Thyroid gland (tissue), 4 donors: ENCODE results near the gene HILPDA. TPM values are rescaled to one million over a fixed set of nuclear protein-coding genes. Genes with fewer than 3 reads are reported as not detected.

Experiments used
- DNase-seq, 2 donors: peaks; one replicate each; pipeline ENCODE4 v3.0.0-alpha.2; 2019
- H3K27ac ChIP-seq, 3 donors: fragments of 200-600 bp; sonication (generic); 1 replicate in 2 of 3; 2 replicates in 1 of 3; pipeline ENCODE4 v1.5.1; 2016 to 2019; ENCODE audit warnings: mild to moderate bottlenecking in 1 of 3, moderate library complexity in 1 of 3
- H3K27me3 ChIP-seq: fragments of 200-600 bp; sonication (generic); one replicate; pipeline ENCODE4 v1.5.1; 2019
- H3K36me3 ChIP-seq, 2 donors: fragments of 200-600 bp; sonication (generic); one replicate each; pipeline ENCODE4 v1.5.1; 2016 to 2019
- H3K4me1 ChIP-seq, 2 donors: fragments of 200-600 bp; sonication (generic); one replicate each; pipeline ENCODE4 v1.5.1; 2017 to 2019
- H3K4me3 ChIP-seq, 3 donors: fragments of 200-600 bp; sonication (generic); replicated peaks in 1 of 3; 1 replicate in 2 of 3; 2 replicates in 1 of 3; pipeline ENCODE4 v1.5.1; 2016; ENCODE audit warnings: mild to moderate bottlenecking in 1 of 3
- H3K9me3 ChIP-seq: fragments of 200-600 bp; sonication (generic); one replicate; pipeline ENCODE4 v1.5.1; 2017
- POLR2A ChIP-seq, 2 donors: fragments of 450-650 bp; IDR thresholded peaks; one replicate each; pipeline ENCODE4 v1.6.1; 2017; ENCODE audit warnings: antibody characterized with exemption in 2 of 2, mild to moderate bottlenecking in 2 of 2, moderate library complexity in 1 of 2
- whole genome bisulfite sequencing, 2 donors: methylation state at CpG; one replicate each; pipeline ENCODE4 v1.1.5; 2017; 5-methylcytosine and 5-hydroxymethylcytosine counted together
- intact Hi-C: fragments of 100-400 bp; cut with DNase I; formaldehyde crosslinking; loops from one replicate; pipeline ENCODE4 v1.15.1; 2023
- total RNA-seq, 4 donors: library from RNA; depleted of rRNA; stranded (reverse); fragments of >200 nt; gene quantifications; one replicate each; pipeline ENCODE4 v1.2.3, GENCODE V29; 2016
- TF ChIP-seq, protein P1 (sequence below), 6 experiments: fragments of 200-600 bp in 3 of 6; fragments of 450-650 bp in 3 of 6; sonication (generic) in 3 of 6; IDR thresholded peaks; one replicate each; pipeline ENCODE4 v1.5.1; 2016 to 2019; ENCODE audit warnings: antibody characterized with exemption in 6 of 6, mild to moderate bottlenecking in 2 of 6, inconsistent platforms in 1 of 6, moderate library complexity in 1 of 6

The HILPDA gene
- total RNA-seq, 4 donors from 2014 or later: 5.4 to 21.2 (median 11.3) TPM

GRCh38 chr7:128408709-128409595 lies 46.7 kb upstream of the HILPDA start:
- intact Hi-C loops: no loop called here
- Histone ChIP-seq H3K27ac (peak overlapping the region; percentile 14 to 95 (median 66)), H3K9me3 (no peaks in the 10 kb centered on the region), H3K4me1 (peaks cover 17 to 30% of the 10 kb centered on the region in 2 donors), H3K27me3 (no peaks in the 10 kb centered on the region), H3K36me3 (no peaks in the 10 kb centered on the region), H3K4me3 (peak overlapping the region; percentile 26 to 47 (median 35))
- DNase-seq: no peak
- TF ChIP-seq, protein P1, sequence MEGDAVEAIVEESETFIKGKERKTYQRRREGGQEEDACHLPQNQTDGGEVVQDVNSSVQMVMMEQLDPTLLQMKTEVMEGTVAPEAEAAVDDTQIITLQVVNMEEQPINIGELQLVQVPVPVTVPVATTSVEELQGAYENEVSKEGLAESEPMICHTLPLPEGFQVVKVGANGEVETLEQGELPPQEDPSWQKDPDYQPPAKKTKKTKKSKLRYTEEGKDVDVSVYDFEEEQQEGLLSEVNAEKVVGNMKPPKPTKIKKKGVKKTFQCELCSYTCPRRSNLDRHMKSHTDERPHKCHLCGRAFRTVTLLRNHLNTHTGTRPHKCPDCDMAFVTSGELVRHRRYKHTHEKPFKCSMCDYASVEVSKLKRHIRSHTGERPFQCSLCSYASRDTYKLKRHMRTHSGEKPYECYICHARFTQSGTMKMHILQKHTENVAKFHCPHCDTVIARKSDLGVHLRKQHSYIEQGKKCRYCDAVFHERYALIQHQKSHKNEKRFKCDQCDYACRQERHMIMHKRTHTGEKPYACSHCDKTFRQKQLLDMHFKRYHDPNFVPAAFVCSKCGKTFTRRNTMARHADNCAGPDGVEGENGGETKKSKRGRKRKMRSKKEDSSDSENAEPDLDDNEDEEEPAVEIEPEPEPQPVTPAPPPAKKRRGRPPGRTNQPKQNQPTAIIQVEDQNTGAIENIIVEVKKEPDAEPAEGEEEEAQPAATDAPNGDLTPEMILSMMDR (IDR thresholded peaks at IDR 0.05): no peak
- no peak for TF ChIP-seq POLR2A (IDR thresholded peaks at IDR 0.05)
- 53% methylated on average over 16 to 25 of the region's 25 CpGs for WGBS, 2 donors

DNA sequence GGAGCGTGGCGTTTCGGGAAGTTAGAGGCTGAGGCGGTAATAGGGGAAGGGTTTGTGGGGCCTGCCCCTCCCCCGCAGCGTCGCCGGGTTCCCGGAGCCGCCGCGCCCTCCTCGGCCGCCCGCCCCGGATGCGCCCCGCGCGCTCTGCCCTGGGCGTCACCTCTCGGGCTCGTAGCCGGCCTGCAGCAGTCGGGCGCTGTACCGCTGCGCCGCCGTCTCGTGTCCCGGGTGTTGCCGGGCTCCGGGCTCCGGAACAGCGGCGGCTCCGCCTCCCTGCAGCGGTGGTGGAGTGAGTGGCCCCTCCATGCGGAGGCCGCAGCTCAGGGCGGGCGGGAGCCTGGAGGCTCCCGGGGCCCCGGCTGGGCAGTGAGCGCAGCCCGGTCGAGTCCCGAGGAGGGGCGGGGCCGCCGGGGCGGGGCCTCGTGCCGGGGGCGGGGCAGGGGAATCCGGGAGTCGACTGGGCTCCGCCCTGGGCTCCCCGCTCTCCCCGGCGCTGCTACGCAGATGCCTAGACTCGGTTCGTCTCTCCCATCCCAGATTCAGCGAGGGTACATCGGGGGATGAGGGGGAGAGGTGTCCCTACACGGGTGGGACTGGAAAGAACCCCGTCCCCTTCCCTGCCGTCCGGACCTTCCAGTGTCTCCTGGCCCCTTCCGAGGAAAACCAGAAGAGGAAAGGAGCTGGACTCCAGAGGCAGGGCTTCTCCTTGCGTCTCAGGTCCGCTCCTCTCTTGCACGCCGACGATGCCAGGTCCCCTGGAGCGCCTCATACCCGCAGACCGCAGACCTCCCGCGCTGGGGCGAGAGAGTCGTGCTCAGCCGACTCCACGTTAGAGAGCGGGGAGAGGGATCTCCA lies 45.9 kb upstream of the HILPDA start, which contains the start of gene IMPDH1:
Gene IMPDH1 (minus strand): TSS at position 387 of the 855 bp plus-strand sequence. CDS start 81 bp downstream, at position 306.
- intact Hi-C loops: no loop called here
- Histone ChIP-seq H3K27me3 (no peaks in the 10 kb centered on the region), H3K36me3 (no peaks in the 10 kb centered on the region), H3K27ac (peak within 1 kb of the TSS; percentile 14 to 95 (median 66)), H3K9me3 (no peaks in the 10 kb centered on the region), H3K4me3 (peak within 1 kb of the TSS; percentile 35 to 53 (median 47)), H3K4me1 (peaks cover 15 to 26% of the 10 kb centered on the region in 2 donors)
- peak; percentile 90 to 91 for DNase-seq
- TF ChIP-seq, protein P1 (IDR thresholded peaks at IDR 0.05): no peak
- peak in 1 of 2 donors; percentile 47 for TF ChIP-seq POLR2A (IDR thresholded peaks at IDR 0.05)
- 0 to 2% methylated on average over 9 to 37 of the region's 87 CpGs for WGBS, 2 donors

GRCh38 chr7:128410451-128410753 lies 45.3 kb upstream of the HILPDA start:
- intact Hi-C loops: no loop called here
- TF ChIP-seq, protein P1 (IDR thresholded peaks at IDR 0.05): no peak
- peak in 1 of 2 donors; percentile 28 for TF ChIP-seq POLR2A (IDR thresholded peaks at IDR 0.05)
- 1 to 2% methylated on average over 5 to 6 of the region's 6 CpGs for WGBS, 2 donors

DNA sequence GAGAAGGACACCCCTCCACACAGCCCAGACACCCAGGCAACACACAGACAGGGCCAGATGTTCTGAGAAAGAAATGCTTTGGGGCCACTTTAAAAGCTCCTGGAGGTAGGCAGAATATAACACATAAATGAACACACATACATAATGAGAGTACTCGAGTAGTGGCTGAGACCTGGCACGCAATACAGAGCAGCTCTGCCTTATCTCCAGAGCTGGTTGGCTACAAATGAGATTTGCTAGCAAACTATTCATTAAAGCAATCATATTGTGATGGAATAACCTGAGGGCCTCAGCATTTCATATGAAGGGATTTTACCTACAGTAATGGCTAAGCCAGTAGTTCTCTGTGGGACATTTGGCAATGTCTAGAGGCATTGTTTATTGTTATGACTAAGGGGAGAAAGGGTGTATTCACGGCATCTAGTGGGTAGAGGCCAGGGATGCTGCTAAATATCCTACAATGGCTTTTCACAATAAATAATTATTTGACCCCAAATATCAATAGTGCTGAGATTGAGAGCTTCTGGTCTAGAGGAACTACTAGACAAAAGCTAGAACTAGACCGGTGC lies 40.4 kb upstream of the HILPDA start:
- Histone ChIP-seq H3K4me1 (peaks cover 5% of the 10 kb centered on the region in 2 donors), H3K9me3 (no peaks in the 10 kb centered on the region), H3K27ac (no peak overlapping the region), H3K27me3 (no peaks in the 10 kb centered on the region), H3K4me3 (no peak overlapping the region), H3K36me3 (no peaks in the 10 kb centered on the region)
- WGBS, 2 donors: 86 to 88% methylated on average over 4 of the region's 4 CpGs
- no peak for DNase-seq
- TF ChIP-seq, protein P1 (IDR thresholded peaks at IDR 0.05): no peak
- TF ChIP-seq POLR2A (IDR thresholded peaks at IDR 0.05): no peak
- intact Hi-C loops: no loop called here

More at GRCh38 chr7:128410451-128410753, 45.3 kb upstream of the HILPDA start:
- no peaks in the 10 kb centered on the region for H3K9me3 ChIP-seq
- no peaks in the 10 kb centered on the region for H3K27me3 ChIP-seq
- peak overlapping the region in 2 of 3 donors; percentile 47 to 53 for H3K4me3 ChIP-seq
- H3K27ac ChIP-seq: peak overlapping the region; percentile 12 to 95 (median 66)
- H3K4me1 ChIP-seq: peaks cover 9 to 20% of the 10 kb centered on the region in 2 donors
- no peak for DNase-seq
- no peaks in the 10 kb centered on the region for H3K36me3 ChIP-seq
